NCI-H82 (cell line): ENCODE data around the gene PRH2.

ENCODE experiments used
- DNase-seq: peaks from one replicate; lab custom pipeline; 2025; lab: John Stamatoyannopoulos, UW

The PRH2 gene

GRCh38 chr12:10928746-10929286 is at the start of gene PRH2:
PRH2 (plus strand) TSS chr12:10929236; CDS start chr12:10929274, 38 bp downstream.
- DNase-seq: no peak

- DNase-seq: no peak
Observed at GRCh38 chr12:10884086-10884725, 44.8 kb upstream of the PRH2 start, which contains the start of gene PRH1. PRH1 (minus strand) TSS chr12:10884255; CDS start chr12:10884217, 38 bp downstream.

- DNase-seq: no peak
Observed at GRCh38 chr12:10889226-10889625, 39.8 kb upstream of the PRH2 start.

- no peak for DNase-seq
Observed at GRCh38 chr12:10891937-10892336, 37.1 kb upstream of the PRH2 start.

- no peak for DNase-seq
Observed at GRCh38 chr12:10896854-10897253, 32.2 kb upstream of the PRH2 start.

GRCh38 chr12:10900530-10900929 is 28.5 kb upstream of the PRH2 start:
- DNase-seq: no peak

- DNase-seq: no peak
Observed at GRCh38 chr12:10900972-10901371, 28.1 kb upstream of the PRH2 start.

- DNase-seq: no peak
Observed at GRCh38 chr12:10901427-10901826, 27.6 kb upstream of the PRH2 start.

GRCh38 chr12:10904686-10905085 is 24.4 kb upstream of the PRH2 start:
- no peak for DNase-seq

GRCh38 chr12:10909462-10909861 is 19.6 kb upstream of the PRH2 start, which contains the start of gene TAS2R13:
TAS2R13 (minus strand) TSS chr12:10909562; CDS start chr12:10909298, 264 bp downstream.
- DNase-seq: no peak

- DNase-seq: no peak
Observed at GRCh38 chr12:10910380-10910779, 18.7 kb upstream of the PRH2 start.

GRCh38 chr12:10919809-10920208 is 9.2 kb upstream of the PRH2 start:
- DNase-seq: no peak

- DNase-seq: no peak
Observed at GRCh38 chr12:10926269-10926668, 2.8 kb upstream of the PRH2 start.

- DNase-seq: no peak
Observed at GRCh38 chr12:10936506-10936905, 7.5 kb downstream of the PRH2 start.

- DNase-seq: no peak
Observed at GRCh38 chr12:10939163-10939562, 10.1 kb downstream of the PRH2 start, which contains the start of gene TAS2R14. TAS2R14 (minus strand) TSS chr12:10939263; CDS start chr12:10939207, 56 bp downstream.

GRCh38 chr12:10940389-10940788 is 11.4 kb downstream of the PRH2 start:
- no peak for DNase-seq

- no peak for DNase-seq
Observed at GRCh38 chr12:10941369-10941768, 12.3 kb downstream of the PRH2 start.

GRCh38 chr12:10941916-10942607 is 13.0 kb downstream of the PRH2 start:
- no peak for DNase-seq

- no peak for DNase-seq
Observed at GRCh38 chr12:10943167-10943566, 14.1 kb downstream of the PRH2 start.

- no peak for DNase-seq
Observed at GRCh38 chr12:10952645-10953044, 23.6 kb downstream of the PRH2 start.

- DNase-seq: no peak
Observed at GRCh38 chr12:10956085-10956484, 27.0 kb downstream of the PRH2 start.

GRCh38 chr12:10957741-10958140 is 28.7 kb downstream of the PRH2 start:
- no peak for DNase-seq

- DNase-seq: no peak
Observed at GRCh38 chr12:10959804-10960203, 30.8 kb downstream of the PRH2 start.
